Pancreas (tissue), 10 donors: ENCODE measurements around the gene EMILIN1. TPM values are rescaled to one million over a fixed set of nuclear protein-coding genes. Genes with fewer than 3 reads are reported as not detected.

ENCODE experiments used
- ATAC-seq, 4 donors: fragments of 200-7000 bp; cut with Tn5 transposase; one replicate each; pipeline versions ENCODE4 v1.8.0 to v1.9.1; 2020; ENCODE audit warnings: mild to moderate bottlenecking in 4 of 4, moderate library complexity in 4 of 4
- DNase-seq, 6 donors: peaks; one replicate each; pipeline ENCODE4 v3.0.0-alpha.2; 2020
- FAIRE-seq: peaks from 2 replicates; lab custom pipeline; 2012; peaks lifted over from hg19 to GRCh38; lab: Jason Lieb, UNC
- H3K27ac ChIP-seq, 4 donors: fragments of 200-600 bp; sonication (generic); 1 replicate in 3 of 4; 2 replicates in 1 of 4; pipeline versions ENCODE4 v1.5.0 to v1.8.0; 2020
- H3K27me3 ChIP-seq, 4 donors: fragments of 200-600 bp; one replicate each; pipeline ENCODE4 v1.8.0; 2021
- H3K36me3 ChIP-seq, 3 donors: fragments of 200-600 bp; sonication (generic) in 1 of 3; one replicate each; pipeline versions ENCODE4 v1.5.0 to v1.8.0; 2020 to 2021
- H3K4me1 ChIP-seq, 3 donors: fragments of 200-600 bp; one replicate each; pipeline ENCODE4 v1.8.0; 2021
- H3K4me3 ChIP-seq, 4 donors: fragments of 200-600 bp; sonication (generic) in 2 of 4; one replicate each; pipeline versions ENCODE4 v1.5.0 to v1.8.0; 2020 to 2021
- H3K9me3 ChIP-seq, 4 donors: fragments of 200-600 bp; one replicate each; pipeline ENCODE4 v1.8.0; 2021
- CTCF ChIP-seq, 4 donors: fragments of 200-600 bp; sonication (generic) in 3 of 4; IDR thresholded peaks; one replicate each; pipeline versions ENCODE4 v1.5.0 to v1.8.0; 2021; ENCODE audit warnings: antibody characterized with exemption in 4 of 4
- WGBS, 2 donors: extraction: QIAGEN DNeasy Blood & Tissue Kit; methylation state at CpG; one replicate each; pipeline ENCODE4 v1.1.7; 2013; 5-methylcytosine and 5-hydroxymethylcytosine counted together
- intact Hi-C, 3 donors: fragments of 100-400 bp; cut with DNase I; formaldehyde crosslinking; loops; one replicate each; pipeline versions ENCODE4 v1.11.1 to v1.14.2; 2022
- polyA plus RNA-seq, 2 donors: library from polyadenylated mRNA; stranded (reverse); fragments of 200-250 nt; gene quantifications; one replicate each; pipeline ENCODE4 v1.2.3, GENCODE V29; 2013
- total RNA-seq, 6 donors: library from RNA; stranded (reverse); fragmentation: NEBNext Ultra II Directional in 4 of 6; extraction: Animal tissue kit (Norgen Biotek cat#: 25700) in 4 of 6; gene quantifications; one replicate each; pipeline versions ENCODE4 v1.2.1 to v1.2.4, GENCODE V29; 2021 to 2023
- donor health status: healthy with polysubstance abuse.
- donor health status: DM: no; HTN: no; CAD: no; lungs with moderate emphysema.
- donor health status: DM: no; HTN: no; CAD: no.
- donor health status: control.
- donor health status: control.
- donor health status: Bipolar disorder and iron deficiency.
- donor health status: DM: yes; HTN: yes; CAD: no.
- donor health status: DM: no; HTN: no; CAD: no.
- donor health status: DM: no; HTN: no; CAD: no.
- donor health status: DM: yes; HTN: yes; CAD: no.

EMILIN1 gene
- total and polyA plus RNA-seq, 8 donors: 2.6 to 47.1 (median 7.3) TPM

DNA sequence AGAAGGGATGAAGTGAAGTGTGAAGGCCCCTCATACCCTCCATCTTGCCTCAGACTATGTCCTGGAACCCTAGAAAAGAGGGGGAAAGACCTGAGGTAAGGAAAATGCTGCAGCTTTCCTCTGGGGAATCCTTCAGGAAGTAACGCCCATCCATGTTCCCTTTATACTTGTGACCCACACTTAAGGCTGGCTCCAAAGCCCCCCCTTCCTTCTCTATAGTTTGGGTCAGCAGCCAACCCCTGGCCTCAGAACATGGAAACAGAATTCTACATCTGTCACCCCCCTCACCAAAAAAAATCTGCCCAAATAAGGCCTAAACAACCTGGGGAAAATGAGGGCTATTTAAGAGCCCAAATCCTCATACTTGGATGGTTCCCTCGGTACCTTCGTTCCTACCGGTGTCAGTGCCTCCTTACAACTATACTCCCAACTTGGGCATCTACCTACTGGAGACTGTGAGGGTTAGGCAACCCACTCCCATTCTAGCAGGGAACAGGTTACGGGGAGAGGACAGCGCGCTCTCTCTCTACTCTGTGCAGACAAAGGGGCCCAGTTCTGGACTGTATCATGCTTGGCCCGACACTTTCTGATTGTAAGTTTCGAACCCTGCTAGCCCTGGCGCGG lies 7.7 kb upstream of the EMILIN1 start:
- FAIRE-seq (no peak), ATAC-seq (peak in 3 of 4 donors; percentile 1 to 5 (median 4)), DNase-seq (no peak)
- Histone ChIP-seq H3K27ac (peak overlapping the region; percentile 53 to 83 (median 69)), H3K9me3 (no peaks in the 10 kb centered on the region), H3K4me3 (peak overlapping the region; percentile 66 to 96 (median 89)), H3K27me3 (no peaks in the 10 kb centered on the region), H3K36me3 (no peaks in the 10 kb centered on the region), H3K4me1 (peaks cover 12 to 18% (median 13%) of the 10 kb centered on the region in 3 donors)
- TF ChIP-seq CTCF (IDR thresholded peaks at IDR 0.05): no peak
- WGBS, 2 donors: 3% methylated on average over 11 of the region's 11 CpGs
- intact Hi-C loops: no loop called here

GRCh38 chr2:27071277-27071989 lies 7.0 kb upstream of the EMILIN1 start, which contains the start of gene OST4:
Gene OST4 (minus strand): TSS chr2:27071654.
- FAIRE-seq: no peak
- intact Hi-C loops: no loop called here
- peaks cover 12 to 18% (median 13%) of the 10 kb centered on the region in 3 donors for H3K4me1 ChIP-seq

GRCh38 chr2:27071990-27072830 lies 6.2 kb upstream of the EMILIN1 start:
- no peak for FAIRE-seq
- Histone ChIP-seq H3K4me3 (peak overlapping the region; percentile 66 to 96 (median 89)), H3K9me3 (no peaks in the 10 kb centered on the region), H3K27ac (peak overlapping the region; percentile 47 to 83 (median 66)), H3K36me3 (no peaks in the 10 kb centered on the region), H3K4me1 (peaks cover 12 to 18% (median 13%) of the 10 kb centered on the region in 3 donors), H3K27me3 (no peaks in the 10 kb centered on the region)
- ATAC-seq: peak in 3 of 4 donors; percentile 12 to 20 (median 13)
- DNase-seq: peak in 5 of 6 donors; percentile 47 to 69 (median 56)
- 11 to 13% methylated on average over 28 to 34 of the region's 34 CpGs for WGBS, 2 donors
- TF ChIP-seq CTCF (IDR thresholded peaks at IDR 0.05): no peak
- intact Hi-C loops: no loop called here

More at GRCh38 chr2:27071277-27071989, 7.0 kb upstream of the EMILIN1 start, which contains the start of gene OST4:
- Histone ChIP-seq H3K36me3 (no peaks in the 10 kb centered on the region), H3K27ac (peak within 1 kb of the TSS; percentile 53 to 83 (median 69)), H3K9me3 (no peaks in the 10 kb centered on the region), H3K4me3 (peak within 1 kb of the TSS; percentile 66 to 96 (median 89)), H3K27me3 (no peaks in the 10 kb centered on the region)
- no peak for TF ChIP-seq CTCF (IDR thresholded peaks at IDR 0.05)
- peak; percentile 91 to 96 (median 95) for DNase-seq
- 0% methylated on average over 39 to 86 of the region's 86 CpGs for WGBS, 2 donors
- peak; percentile 95 to 98 (median 97) for ATAC-seq

DNA sequence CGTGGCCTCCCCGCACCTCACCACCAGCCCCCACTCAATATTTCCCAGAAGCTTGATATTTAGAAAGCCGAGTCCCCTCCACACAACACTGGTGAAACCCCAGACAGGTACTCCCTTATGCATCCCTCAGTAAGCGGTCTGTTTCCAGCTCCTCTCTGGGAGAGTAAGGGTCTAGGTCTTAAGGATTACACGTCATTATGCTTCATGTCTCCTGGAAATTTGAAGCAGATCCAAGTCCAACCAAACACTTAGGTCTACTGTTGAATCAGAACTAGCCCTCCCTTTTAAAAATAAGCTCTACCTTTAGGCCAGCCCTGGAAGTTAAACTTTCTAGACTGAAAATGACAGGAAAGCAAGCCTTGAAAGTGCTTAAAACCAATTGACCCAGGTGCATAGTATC lies 5.5 kb upstream of the EMILIN1 start:
- no peak for ATAC-seq
- 87 to 91% methylated on average over 5 of the region's 5 CpGs for WGBS, 2 donors
- peaks cover 12 to 18% (median 13%) of the 10 kb centered on the region in 3 donors for H3K4me1 ChIP-seq
- no peaks in the 10 kb centered on the region for H3K9me3 ChIP-seq
- H3K36me3 ChIP-seq: no peaks in the 10 kb centered on the region
- intact Hi-C loops: no loop called here
- no peak for FAIRE-seq
- no peak overlapping the region for H3K4me3 ChIP-seq
- no peak for TF ChIP-seq CTCF (IDR thresholded peaks at IDR 0.05)
- H3K27ac ChIP-seq: no peak overlapping the region
- DNase-seq: peak in 1 of 6 donors; percentile 21
- no peaks in the 10 kb centered on the region for H3K27me3 ChIP-seq
